Fibroblast of skin of right biceps (primary cell): ENCODE results near the gene AVPR2.

Source experiments
- DNase-seq: peaks from one replicate; pipeline ENCODE4 v3.0.0-alpha.2; 2013

AVPR2 gene

DNA sequence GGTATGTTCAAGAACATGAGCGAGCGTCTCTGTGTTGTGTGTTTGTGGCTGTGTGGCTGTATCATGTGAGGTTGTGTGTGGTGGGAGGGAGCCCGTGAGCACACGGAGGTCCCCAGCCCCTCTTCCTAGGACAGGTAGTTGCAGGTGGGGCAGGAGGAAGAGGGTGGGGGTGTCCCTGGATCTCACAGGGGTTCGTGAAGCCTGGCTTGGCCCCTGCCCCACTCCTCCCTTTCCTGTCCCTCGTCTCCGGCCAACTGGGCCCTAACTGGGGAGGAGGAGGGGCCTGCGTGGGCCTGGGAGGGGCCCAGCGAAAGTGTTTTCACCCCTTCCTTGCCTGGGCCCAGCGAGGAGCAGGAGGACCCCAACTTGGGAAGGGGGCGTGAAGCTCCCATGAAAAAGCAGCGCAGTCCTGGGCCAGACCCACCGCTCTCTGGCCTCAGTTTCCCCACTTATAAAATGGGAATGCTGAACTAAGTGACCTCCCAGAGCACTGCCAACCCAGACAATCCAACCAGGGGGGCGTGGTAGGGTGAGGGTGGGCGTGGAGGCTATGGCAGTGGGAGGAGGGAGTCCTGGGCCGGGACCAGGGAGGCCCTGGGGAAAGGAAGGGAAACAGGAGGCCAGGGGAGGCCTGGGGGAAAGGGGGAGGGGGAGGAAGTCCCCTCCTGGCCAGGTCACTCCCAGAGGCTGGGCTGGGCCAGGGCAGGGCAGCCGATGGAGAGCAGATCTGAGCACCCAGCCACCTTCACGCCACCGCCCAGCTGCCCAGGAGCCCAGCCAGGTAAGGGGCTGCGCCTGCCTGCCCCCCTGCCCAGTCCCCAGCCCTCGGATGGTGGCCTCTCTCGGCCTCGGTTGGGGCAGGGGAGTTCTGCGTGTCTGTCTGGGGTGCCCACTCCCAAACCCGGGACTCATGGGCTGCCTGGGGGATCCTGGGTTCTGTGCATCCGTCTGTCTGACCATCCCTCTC lies at the start of gene AVPR2:
TSS of gene AVPR2 (plus strand) at position 683 of the 967 bp plus-strand sequence. CDS start 473 bp downstream, outside the sequence.
- DNase-seq, result no peak

DNA sequence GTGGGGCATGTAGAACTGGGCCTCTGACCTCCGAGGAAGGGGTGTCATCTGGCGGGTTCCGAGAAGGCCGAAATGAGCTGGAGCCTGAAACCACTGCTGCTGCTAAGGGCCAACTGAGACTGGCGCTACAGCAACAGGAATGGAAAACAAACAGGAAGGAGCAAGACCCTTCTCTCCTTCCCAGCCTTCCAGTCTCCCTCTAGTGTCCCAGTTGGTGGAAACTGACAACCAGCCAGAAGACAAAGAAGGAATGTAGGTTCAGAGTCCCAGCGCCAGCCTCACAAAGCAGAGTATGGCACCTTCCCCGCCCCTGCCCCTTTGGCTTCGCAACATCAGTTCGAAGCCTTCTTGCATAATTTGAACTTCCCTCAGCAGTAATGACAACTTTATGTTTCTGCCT lies 49.8 kb upstream of the AVPR2 start:
- DNase-seq, result no peak

DNA sequence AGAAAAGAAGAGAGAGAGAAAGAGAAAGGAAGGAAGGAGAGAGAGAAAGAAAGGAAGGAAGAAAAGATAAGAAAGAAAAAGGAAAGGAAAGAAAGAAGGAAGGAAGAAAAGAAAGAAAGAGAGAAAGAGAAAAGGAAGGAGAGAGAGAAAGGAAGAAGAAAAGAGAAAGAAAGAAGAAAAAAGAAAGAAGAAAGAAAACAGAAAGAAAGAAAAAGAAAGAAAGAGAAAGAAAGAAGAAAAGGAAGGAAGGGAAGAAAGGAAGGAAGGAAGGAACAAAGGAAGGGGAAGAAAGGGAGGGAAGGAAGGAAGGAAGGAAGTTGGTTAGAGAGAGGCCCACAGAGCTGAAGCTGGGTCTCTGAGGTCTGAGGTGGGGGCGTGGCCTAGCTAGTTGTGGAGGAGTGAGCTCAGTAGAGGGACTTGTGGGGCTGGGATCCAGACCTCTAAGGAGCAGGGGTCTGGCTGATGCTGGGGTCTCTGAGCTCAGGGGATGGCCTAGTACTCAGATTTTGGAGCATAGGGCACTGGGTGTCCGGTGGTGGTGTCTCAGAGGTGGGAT lies 47.0 kb upstream of the AVPR2 start:
- no peak for DNase-seq

DNA sequence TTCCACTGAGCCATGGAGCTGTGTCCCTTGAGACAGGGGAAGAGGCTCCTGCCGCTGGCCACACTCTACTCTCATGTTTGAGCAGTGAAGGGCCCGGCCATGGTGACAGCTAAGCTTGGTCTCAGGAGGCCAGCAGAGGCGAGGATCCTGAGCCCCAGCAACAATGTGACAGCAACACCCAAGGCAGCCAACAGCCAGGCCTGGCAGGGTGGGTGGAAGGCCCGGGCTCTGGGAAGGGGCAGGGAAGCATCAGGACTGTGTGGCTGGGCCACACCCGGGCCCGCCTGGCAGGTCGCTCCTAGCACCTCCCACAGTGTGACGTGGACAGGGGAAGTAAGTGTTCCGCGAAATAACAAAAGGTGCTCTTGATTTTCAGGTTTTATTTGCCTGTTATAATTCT lies 43.3 kb upstream of the AVPR2 start:
- no peak for DNase-seq

DNA sequence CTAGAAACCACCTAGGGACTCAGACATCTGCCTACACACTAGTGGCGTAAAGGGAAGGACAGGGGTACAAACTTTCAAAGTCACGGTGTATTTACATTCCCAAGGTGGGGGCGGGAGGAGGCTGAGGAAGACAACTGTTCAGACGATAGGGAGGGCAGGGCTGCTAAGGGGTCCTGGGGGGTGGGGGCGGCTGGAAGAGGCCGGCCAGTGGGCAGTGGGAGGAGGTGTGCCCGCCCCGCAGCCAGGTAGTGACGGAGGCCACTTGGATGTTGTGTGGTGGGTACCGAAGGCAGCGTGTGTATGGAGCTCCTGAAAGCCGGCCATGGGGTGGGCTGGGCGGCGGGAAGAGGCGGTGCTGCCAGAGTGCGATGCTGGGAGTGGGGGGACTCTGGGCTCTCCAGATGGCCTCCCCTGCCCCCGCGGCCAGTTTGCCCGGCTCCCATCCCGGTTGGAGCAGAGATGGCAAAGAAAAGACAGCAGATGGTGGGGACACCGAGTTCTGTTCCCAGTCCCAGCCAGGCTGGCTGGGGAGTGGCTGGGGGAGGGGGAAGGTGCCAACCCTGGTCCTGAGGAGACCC lies 42.7 kb upstream of the AVPR2 start:
- DNase-seq, result no peak

DNA sequence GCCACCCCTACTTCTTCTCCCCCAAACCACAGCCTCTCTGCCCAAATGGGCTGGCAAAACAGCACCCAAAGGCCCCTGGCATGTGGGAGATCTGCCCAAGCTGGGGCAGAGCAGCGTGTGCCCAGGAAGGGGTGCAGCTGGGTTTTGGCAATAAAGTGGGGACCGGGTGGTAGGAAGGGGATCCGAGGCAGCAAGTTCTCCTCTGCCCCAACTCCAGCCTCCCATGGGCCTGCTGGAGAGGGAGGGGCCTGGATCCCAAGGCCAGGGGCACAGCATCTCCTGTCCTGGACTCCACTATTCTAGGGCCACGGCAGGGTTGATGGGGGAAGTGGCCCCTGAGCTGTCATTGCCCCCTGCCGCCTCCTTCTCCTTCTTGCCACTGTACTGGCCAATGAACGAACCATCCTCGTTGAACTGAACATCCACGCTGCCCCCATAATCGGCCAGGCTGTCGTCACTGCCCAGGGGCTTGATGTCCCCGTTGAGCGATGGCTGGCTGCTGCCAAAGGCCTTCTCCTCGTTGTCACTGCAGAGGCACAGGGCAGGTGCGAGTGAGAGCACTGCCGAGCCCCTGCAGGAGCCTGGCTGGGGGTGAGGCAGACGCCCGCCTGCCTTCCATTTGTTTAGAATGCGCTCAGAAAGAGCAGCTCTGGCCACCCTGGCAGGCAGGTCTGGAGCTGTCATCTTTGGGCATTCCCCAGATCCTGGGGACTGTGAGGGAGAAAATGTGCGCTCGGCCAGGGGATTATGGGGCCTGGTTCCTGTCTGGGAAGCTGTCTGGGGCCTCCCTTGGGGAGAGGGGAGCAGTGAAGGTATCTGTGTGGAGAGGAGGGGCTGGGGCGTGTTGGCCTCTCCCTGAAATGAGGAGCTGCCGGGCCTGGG lies 41.9 kb upstream of the AVPR2 start:
- no peak for DNase-seq

DNA sequence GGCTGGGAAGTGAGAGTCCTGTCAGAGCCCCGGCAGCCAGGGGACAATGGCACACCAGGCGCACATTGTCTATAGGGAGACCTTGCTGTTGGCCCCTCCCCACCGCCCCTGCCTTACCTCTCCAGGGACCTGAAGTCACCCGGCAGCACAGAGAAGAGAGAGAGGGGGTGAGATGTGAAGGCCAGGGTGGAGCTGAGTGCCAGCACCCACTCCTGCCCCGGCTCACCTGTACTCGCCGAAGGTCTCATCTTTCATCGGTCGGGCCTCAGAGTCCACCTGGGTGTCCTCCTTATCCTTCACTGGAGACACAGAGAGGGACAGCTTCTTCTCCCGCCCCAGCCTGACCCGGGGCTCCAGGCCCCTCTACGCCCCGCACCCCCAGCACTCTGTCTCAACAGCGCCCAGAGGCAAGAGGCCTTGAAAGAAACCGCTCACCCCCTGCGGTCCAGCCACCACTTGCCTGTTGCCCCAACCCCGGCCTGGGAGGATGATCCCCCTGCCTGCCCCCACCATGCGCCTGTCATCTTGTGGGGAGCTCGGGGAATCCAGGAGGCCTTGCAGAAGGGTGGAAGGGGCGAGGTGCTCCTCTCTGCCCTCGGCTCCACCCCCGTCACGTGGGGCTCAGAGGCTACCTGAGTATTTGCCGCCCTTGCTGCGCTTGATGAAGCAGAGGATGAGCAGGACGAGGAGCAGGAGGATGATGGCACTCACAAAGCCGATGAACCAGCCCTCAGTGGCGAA lies 41.1 kb upstream of the AVPR2 start:
- no peak for DNase-seq

DNA sequence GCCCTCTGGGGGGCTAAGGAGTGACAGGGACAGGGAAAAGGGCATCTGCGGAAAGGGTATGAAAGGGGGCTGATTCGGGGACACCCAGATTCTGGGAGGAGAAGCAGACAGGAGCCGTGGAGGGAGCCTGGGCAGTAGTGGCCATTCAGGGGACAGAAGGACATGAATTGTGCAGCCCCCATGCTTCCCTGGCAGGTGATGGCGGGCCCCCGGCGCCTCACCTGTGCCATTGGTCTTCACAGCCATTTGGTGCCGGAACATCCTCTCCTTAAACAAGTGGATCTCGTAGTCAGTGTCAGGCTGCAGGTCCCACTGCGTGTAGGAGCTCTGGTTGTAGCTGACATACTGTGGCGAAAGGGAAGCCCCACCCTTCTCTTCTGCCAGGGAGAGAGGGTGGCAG lies 40.4 kb upstream of the AVPR2 start:
- no peak for DNase-seq

DNA sequence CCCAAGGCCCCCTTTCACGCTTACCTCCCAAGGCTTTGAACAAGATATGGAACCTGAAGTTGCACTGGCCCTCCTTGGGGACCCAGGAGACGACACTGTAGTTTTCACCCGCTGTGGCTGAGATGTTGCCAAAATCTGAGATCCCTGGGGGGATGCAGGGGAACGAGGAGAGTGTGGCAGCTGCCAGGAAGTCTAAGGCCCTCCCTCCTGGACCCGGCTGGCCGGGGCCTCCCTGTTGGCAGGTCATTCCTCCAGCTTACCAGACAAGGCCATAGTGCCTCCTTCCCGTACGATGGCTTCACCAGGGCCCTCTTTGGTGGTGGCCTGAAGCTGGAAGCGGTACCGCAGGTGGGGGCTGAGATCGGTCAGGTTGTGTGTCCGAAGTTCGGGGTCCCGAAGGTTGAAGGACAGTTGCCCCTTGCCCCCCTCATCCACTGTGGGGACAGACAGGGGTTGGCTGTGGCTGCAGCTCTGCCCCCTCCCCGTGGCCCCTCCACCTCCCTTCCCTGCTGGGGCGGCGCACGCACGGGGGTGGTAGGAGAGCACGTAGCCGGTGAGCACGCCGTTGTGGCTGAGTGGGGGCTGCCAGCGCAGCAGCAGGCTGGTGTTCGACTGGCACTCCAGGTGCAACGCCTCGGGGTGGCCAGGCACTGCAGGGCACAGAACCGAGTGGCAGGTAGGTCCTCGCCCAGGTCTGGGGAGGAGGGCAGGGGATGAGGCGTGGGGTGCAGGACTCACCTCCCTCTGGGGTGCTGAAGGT lies 39.7 kb upstream of the AVPR2 start:
- DNase-seq, result no peak

DNA sequence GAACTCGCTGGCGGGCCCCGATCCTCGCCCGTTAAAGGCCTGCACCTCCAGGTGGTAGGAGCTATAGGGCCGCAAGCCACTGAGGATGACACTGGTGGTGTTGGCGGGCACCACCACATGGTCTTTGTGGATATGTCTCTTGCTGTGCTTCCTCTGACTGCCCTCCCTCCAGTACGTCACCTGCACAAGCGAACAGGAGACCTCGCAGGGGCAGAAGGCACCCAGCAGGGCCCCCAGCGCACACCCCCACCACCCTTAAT lies 39.2 kb upstream of the AVPR2 start:
- DNase-seq, result no peak

DNA sequence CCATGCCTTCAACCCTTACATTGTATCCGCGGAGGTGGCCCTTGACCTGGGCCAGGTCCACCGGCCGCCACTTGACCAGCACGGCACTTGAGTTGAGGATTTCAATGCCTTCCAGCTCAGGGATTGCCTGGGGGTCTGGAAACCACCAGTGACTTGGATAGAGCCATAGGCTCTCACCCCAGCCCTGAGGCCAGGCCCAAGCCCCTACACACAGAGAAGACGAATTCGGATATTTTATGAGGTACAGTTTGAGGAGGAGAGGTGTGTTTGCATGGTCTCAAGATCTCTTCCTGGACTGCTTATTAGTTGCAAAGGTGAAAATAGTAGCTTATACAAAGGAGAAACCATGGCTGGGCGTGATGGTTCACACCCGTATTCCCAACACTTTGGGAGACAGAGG lies 38.8 kb upstream of the AVPR2 start:
- no peak for DNase-seq

DNA sequence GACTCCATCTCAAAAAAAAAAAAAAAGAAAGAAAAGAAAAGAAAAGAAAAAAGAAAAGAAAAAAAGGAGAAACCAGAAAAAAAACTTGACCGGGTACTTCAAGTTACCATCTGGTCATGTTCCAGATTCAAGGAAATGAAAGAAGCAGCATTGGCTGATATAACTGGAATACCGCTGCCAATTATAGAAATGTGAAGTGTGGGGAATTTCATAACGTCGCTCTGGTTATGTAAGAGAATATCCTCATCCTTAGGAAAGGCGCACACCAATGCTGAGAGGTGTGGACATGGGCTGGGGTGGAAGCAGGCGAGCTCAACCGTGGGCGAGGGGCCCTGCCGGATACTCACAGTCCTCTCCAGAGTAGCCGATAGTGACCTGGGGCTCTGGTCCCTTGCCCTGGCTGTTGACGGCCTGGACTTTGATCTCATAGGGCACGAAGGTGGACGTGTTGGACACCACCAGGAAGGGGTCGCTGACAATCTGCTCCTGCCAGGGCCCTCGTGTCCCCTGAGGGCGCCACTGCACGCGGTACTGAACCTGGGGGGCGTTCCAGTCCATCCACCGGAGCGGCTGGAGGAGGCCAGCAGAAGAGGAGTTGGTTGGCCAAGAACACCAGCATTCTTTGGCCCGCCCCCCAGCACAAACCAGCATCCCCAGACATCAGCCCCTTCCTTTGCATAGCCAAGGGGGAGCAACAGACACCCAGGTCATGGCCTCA lies 38.0 kb upstream of the AVPR2 start:
- DNase-seq, result no peak

DNA sequence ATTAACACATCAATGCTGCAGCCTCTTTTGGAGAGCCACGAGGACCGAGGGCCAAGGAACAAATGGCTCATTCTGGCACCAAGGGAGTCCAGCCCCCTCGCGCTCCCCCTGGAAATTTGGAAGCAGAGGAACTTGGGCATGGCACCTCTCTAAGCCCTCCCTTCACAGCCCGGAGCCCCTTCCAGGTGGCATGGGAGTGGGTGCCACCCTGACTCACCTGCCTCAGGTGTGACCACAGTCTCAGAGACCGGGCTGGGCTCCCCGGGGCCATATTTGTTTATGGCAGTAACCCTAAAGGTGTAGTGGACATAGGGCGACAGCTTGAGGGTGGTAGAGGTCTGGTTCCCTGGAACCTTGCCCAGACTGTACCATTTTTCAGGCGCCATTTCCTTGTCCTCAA lies 37.3 kb upstream of the AVPR2 start:
- no peak for DNase-seq

DNA sequence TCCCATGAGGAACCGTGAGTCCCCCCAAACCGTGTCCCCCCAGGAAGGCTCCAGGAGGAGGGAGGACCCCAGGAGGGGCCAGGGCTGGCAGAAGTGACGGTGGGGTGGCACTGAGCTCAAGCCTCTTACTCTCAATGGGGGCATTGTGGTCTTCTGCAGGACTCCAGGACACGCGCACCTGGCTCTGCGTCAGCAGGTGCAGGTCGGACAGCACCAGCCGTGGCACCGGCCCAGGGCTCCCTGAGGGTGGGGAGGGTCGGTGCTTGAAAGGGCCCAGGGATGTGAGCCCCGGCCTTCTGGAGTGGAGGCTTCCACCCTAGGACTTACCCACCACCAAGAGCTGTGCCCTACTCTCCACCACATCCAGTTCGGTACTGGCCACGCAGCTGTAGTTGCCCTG lies 36.8 kb upstream of the AVPR2 start:
- no peak for DNase-seq

DNA sequence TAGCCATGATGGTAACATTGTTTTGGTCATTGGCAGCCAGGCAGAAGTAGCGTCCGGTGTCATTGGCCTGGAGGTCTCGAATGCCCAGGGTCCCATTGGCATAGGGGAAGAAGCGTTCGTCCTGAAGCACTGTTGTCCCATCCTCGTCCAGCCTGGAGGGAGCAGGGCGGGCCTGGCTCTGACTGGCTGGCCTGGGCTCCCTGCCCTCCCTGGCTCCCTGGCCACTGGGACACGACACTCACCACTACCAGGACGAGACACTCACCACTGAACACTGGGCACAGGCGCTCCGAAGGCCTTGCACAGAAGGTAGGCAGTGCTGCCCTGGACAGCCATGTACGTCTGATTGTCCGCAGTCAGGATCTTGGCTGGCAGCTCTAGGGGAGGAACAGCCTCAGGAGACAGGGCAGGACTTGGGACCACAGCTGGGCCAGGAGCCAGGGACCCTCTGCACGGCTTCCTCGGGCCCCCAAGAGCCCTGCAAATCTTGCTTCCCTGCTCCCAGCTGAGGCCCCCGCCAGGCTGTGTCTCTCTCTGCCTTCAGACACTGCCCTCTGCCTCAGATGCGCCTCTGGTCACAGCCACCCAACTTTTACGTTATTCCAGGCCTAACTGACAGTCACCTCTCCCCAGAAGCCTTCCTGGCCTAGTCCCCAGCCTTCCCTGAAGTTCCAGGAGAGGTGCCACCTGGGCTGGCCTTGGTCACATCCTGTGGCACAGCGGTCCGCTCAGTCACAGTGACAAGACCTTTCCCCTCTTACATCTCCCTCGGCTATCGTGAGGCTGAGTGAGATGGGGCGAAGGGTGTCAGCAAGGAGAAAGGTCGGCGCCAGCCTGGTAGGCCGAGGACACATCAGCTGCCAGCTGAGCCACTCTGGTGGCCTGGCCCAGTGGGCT lies 35.6 kb upstream of the AVPR2 start:
- DNase-seq, result no peak

DNA sequence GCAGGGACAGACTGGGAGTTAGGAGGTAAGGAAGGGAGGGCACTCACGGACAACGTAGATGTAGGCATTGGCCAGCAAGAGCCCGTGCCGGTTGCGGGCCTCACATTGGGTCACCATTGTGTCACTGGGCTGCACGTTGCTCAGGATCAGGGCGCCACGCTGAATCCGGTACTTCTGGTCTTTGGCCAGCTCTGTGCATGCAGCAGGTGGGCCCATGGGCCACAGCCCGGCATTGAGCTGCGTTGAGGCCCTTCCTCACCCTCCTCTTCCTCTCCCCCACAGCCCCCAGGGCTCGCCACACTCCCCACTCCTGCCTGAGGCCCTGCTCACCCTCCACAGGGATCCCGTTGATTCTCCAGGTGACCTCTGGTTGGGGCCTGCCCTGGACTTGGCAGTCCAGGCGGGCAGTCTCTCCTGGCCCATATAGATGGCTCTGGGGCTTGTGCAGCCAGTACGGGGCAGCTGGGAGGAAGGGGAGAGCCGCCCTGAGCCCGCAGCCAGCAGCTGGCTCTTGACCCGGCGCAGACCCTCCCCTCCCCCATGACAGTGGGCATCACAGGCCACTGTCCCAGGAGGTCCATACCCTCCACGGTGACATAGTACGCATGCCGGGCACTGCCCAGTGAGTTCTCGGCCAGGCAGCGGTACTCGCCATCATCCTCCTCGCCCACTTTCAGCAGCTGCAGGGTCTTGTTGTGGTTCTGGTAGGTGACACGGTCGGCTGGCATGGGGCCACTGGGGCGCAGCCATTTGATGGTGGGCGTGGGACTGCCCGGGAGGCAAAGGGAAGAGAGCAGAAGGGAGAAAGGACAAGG lies 34.8 kb upstream of the AVPR2 start:
- no peak for DNase-seq

DNA sequence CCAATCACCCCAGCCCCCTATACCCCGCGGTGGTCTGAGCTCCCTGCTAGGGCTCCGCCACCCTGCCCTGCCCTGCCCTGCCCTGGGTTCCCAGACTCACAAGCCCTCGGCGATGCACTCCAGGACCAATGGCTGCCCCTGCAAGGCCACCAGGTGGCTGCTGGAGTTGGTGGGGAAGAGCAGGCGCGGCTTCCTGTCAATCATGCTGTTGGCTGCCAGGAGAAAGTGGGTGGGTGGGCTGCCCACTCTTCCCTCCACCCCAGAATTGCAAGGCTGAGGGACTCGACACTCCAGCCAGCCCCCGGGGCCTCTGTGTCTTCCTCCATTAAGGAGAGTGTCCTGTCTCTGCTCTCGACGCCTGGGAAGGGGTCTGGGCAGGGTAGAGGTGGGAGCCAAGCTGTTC lies 34.2 kb upstream of the AVPR2 start:
- DNase-seq, result no peak

DNA sequence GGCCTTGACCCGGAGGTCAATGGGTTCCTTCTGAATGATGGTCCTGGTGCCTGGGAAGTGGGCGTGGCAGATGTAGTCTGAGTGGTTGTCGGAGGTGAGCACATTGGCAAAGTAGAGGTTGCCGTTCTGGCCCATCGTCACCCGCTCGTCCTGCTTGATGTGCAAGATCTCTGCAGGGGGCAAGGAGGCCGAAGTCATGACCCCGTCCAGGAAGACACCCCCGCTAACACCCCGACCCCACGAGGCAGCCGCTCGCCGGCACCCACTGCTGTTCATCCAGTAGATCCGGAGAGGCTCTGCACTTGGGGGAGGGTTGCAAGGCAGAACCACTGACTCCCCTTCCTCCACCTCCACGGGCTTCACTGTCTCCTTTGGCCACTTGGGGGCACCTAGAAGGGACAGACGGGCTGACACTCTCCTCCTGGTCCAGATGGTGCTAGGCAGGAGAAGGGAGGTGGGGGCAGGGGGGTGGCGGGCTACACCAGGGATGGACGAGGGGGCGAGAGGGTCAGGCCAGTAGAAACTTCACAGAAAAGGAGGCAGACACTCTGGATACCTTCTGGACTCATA lies 33.6 kb upstream of the AVPR2 start:
- no peak for DNase-seq

DNA sequence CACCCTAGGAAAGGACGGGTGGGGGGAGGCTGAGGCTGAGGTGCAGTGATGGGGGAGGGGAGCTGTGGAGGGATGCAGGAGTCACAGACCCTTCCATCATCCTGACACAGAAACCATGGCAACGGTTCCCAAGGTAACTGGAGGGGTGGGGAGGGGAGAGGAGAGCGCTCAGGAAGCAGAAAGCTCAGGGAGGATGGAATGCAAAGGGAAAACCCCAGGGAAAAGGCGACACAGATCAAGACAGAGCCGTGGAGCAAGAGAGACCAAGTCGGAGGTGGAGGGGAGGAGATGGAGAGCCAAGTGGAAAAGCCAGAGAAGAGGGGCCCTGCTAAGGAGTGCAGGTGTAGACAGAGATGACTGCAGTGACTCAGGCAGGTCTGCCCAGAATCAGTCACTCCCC lies 33.0 kb upstream of the AVPR2 start:
- DNase-seq, result no peak
